Measurements from ENCODE around the gene CDKL1.

DNA sequence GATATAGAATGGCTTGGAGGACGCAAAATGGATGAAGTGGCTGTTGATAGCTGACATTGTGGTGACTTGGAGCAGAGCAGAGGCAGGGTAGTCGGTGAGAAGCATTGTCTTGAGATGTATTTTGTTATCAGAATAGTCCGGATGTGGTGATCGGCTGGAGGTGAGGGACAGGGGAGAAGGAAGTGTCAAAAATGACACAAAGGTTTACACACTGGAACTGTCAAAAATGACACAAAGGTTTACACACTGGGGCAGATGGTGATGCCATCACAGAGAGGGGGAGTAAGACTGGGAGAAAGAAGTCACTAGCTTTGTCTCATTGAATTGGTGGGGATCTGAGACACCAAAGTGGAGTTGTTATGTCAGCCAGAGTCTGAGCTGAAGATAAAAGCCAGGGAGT lies 30.1 kb downstream of the CDKL1 start:
- no peak for TF ChIP-seq TEAD4 (IDR thresholded peaks at IDR 0.05)
- TF ChIP-seq RAD21 (IDR thresholded peaks at IDR 0.05; ENCODE audit: low read depth) = no peak
- TF ChIP-seq YY1 (IDR thresholded peaks at IDR 0.05; ENCODE audit: low read depth) = no peak
- no peak for TF ChIP-seq EP300 (IDR thresholded peaks at IDR 0.05; ENCODE audit: borderline replicate concordance)
- TF ChIP-seq, protein P1, sequence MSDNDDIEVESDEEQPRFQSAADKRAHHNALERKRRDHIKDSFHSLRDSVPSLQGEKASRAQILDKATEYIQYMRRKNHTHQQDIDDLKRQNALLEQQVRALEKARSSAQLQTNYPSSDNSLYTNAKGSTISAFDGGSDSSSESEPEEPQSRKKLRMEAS (IDR thresholded peaks at IDR 0.05) = no peak
- TF ChIP-seq CREB1 (IDR thresholded peaks at IDR 0.05; ENCODE audit: low read depth) = no peak
